ENCODE measurements around the gene HTR6.

The HTR6 gene

DNA sequence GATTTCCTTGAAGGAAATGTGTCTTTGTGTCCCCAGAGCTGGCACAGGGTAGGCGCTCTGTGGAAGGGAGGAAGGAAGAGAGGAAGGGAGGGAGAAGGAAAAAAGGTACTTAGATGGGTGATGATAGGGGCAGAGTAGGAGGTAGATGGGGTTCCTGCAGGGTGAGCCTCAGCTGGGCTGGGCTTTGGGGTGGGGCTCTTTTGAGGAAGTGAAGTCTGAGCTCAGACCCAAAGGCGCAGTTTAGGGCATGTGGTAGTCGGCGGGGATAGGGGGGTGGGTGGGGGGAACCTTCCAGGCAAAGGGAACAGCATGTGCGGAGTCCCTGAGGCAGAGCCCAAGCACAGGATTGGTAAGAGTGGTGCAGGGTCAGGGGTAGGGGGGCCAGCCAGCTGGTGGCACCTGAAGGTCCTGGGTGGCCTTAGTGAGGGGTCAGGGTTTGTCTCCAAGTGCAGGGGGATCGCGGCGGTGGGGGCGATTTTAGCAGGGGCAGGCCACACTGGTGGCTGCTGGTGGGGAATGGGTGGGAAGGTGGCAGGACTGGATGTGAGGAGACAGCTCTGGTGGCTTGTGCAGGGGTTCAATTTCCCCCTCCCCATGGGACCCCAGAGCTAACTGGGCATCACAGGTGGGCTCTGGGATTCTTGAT, 8.4 kb upstream of the HTR6 start:
- DNase-seq (ENCODE audit: low read depth in 2 of 3, low spot score in 1 of 3): no peak

DNA sequence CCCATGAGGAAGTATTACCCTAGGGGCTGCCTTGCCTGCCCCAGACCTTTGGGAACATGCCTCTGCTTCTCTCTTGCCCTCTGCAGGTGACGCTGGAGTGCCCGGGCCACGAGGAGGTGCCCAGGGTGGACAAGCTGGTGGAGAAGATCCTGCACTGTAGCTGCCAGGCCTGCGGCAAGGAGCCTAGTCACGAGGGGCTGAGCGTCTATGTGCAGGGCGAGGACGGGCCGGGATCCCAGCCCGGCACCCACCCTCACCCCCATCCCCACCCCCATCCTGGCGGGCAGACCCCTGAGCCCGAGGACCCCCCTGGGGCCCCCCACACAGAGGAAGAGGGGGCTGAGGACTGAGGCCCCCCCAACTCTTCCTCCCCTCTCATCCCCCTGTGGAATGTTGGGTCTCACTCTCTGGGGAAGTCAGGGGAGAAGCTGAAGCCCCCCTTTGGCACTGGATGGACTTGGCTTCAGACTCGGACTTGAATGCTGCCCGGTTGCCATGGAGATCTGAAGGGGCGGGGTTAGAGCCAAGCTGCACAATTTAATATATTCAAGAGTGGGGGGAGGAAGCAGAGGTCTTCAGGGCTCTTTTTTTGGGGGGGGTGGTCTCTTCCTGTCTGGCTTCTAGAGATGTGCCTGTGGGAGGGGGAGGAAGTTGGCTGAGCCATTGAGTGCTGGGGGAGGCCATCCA, 7.8 kb upstream of the HTR6 start:
- DNase-seq (ENCODE audit: low read depth in 2 of 3, low spot score in 1 of 3): no peak

DNA sequence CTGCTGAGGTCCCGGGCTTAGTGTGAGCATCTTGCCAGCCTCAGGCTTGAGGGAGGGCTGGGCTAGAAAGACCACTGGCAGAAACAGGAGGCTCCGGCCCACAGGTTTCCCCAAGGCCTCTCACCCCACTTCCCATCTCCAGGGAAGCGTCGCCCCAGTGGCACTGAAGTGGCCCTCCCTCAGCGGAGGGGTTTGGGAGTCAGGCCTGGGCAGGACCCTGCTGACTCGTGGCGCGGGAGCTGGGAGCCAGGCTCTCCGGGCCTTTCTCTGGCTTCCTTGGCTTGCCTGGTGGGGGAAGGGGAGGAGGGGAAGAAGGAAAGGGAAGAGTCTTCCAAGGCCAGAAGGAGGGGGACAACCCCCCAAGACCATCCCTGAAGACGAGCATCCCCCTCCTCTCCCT, 7.2 kb upstream of the HTR6 start:
- no peak for DNase-seq (ENCODE audit: low read depth in 2 of 3, low spot score in 1 of 3)

DNA sequence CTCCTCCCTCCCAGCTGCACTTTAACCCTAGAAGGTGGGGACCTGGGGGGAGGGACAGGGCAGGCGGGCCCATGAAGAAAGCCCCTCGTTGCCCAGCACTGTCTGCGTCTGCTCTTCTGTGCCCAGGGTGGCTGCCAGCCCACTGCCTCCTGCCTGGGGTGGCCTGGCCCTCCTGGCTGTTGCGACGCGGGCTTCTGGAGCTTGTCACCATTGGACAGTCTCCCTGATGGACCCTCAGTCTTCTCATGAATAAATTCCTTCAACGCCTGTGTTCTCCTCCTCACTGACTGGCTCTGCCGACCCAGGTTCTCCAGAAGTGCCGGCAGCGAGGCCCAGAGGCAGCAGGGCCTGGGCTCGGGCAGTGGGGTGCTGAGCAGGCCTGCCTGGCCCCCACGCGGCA, 6.5 kb upstream of the HTR6 start:
- no peak for DNase-seq (ENCODE audit: low read depth in 2 of 3, low spot score in 1 of 3)

DNA sequence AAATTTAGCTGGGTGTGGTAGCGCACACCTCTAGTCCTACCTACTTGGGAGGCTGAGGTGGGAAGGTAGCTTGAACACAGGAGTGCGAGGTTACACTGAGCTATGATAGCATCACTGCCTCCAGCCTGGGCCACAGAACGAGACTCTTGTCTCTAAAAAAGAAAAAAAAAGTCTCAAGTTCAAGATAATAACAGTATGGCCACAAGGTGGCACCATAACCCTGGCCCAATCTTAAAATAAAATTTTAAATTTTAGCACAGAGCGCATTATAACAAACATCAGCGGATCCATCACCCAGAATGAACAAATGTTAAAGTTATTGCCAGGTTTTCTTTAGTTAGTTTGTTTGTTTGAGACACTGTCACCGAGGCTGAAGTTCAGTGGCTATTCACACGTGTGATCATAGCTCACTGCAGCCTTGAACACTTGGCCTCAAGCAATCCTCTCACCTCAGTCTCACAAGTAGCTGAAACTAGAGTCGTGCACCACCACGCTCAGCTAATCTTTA, 2.9 kb upstream of the HTR6 start:
- peak in 2 of 3 donors; percentile 30 to 60 for DNase-seq (ENCODE audit: low read depth in 2 of 3, low spot score in 1 of 3)

DNA sequence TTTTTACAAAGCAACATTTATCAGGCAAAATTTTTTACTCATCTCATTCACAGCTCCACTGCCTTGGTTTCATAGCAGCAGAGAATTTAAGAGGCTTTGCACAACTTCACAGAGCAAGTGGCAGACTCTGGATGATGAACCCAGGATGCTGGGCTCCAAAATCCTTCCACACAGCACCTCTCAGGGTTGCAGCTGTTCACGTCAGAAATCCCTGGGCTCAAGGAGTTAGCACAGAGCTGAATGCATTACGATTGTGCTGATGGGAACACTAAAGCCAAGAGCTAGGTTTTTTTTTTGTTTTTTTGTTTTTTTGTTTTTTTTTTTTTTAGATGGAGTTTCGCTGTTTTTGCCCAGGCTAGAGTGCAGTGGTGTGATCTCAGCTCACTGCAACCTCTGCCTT, 2.4 kb upstream of the HTR6 start:
- no peak for DNase-seq (ENCODE audit: low read depth in 2 of 3, low spot score in 1 of 3)

DNA sequence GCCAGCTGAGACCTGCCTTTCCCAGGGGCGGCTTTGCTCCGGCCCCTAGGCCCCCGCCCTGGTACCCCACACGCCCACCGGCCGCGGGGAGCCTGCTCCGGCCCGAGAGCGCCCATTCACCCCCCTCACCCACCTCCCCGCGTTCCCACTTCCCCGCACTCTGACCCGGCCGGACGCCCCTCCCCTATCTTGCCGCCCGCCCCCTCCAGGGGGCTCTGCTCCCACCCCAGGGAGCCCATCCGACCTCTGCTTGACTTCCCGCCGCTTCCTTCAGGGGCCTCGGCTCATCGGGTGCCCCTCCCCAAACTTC, 466 bp downstream of the HTR6 start:
- DNase-seq (ENCODE audit: low read depth in 2 of 3, low spot score in 1 of 3): no peak

DNA sequence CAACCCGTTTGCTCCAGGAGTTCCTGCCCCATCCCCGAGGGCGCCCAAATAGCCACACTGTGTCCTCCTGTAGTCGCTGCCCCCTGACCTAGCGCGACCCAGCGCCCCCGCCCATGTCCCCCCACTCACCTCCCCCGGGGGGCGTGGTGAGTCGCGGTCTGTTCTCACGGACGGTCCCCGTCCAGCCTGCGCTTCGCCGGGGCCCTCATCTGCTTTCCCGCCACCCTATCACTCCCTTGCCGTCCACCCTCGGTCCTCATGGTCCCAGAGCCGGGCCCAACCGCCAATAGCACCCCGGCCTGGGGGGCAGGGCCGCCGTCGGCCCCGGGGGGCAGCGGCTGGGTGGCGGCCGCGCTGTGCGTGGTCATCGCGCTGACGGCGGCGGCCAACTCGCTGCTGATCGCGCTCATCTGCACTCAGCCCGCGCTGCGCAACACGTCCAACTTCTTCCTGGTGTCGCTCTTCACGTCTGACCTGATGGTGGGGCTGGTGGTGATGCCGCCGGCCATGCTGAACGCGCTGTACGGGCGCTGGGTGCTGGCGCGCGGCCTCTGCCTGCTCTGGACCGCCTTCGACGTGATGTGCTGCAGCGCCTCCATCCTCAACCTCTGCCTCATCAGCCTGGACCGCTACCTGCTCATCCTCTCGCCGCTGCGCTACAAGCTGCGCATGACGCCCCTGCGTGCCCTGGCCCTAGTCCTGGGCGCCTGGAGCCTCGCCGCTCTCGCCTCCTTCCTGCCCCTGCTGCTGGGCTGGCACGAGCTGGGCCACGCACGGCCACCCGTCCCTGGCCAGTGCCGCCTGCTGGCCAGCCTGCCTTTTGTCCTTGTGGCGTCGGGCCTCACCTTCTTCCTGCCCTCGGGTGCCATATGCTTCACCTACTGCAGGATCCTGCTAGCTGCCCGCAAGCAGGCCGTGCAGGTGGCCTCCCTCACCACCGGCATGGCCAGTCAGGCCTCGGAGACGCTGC, 1.1 kb downstream of the HTR6 start:
- no peak for DNase-seq (ENCODE audit: low read depth in 2 of 3, low spot score in 1 of 3)

DNA sequence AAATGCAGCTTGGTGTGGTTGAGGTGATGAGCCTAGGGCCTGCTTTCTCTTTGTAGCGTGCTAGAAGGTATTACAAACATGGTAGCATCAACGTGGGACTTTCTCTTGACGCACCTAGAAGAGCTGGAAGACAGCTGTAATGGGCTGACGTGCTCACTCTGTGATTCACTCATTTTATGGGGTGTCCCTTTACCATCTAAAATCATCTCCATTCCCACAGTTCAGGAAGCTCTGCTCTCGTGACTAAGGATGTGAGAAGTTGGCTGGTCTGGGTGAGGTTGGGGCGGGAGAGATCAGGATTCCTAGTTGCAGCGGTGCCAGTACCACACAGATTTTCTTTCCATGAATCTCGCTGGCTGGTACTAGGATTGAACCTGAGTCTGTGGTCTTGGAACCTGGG, 4.2 kb downstream of the HTR6 start:
- no peak for DNase-seq (ENCODE audit: low read depth in 2 of 3, low spot score in 1 of 3)

DNA sequence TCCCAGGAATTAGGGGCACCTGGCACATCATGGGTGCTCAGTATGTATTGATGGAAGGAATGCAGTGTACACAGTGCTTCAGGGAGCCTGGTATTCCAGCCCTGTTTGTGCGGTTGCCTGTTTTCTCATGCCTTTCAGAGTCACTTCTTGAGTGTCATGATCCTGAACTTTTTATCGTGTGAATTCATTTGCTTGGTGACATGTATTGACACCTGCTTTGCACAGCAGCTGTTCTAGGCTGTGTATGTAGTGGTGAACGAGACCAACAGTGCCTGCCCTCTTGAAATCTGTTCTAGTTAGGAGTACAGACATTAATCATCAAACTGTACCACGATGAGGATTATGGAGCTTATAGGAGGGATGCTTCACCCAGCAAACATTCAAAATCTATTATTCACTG, 6.1 kb downstream of the HTR6 start:
- no peak for DNase-seq (ENCODE audit: low read depth in 2 of 3, low spot score in 1 of 3)

DNA sequence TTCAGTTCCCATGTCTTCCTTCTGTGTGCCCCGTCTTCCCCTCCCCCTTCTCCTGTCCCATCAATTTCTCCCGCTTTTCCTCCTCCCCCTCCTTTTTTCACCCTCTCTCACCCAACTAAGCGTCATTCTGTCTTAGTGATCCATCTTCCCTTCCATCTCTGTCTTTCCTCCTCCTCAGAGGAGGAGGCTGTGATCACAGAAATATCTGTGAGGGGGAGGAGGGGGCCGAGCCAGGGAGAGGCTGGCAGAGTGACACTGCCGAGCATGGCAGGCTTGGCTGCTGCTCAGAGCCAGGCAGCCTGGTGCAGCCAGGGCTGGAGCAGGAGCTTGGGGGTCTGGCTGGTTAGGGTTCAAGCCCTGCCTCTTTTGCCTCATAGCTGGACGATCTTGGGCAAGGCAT, 7.6 kb downstream of the HTR6 start:
- DNase-seq (ENCODE audit: low read depth in 2 of 3, low spot score in 1 of 3): no peak

DNA sequence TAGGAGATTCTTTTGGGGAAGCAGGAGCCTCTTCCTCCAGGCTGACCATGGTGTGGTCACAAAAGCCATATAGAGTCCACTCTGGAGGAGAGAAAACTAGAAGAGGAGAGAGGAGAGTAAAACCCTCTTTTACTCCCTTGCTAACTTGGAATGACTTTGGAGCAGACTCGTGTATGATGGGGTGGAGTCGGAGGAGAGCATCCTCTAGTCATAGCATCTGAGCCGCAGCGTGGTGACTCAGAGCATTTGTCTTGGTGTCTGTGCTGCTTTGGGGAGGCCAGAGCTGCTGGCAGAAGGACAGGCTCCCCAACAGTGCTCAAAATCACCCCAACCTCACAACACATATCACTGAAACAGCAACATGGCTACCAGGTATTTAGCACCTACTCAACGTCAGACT, 11.1 kb downstream of the HTR6 start:
- no peak for DNase-seq (ENCODE audit: low read depth in 2 of 3, low spot score in 1 of 3)

DNA sequence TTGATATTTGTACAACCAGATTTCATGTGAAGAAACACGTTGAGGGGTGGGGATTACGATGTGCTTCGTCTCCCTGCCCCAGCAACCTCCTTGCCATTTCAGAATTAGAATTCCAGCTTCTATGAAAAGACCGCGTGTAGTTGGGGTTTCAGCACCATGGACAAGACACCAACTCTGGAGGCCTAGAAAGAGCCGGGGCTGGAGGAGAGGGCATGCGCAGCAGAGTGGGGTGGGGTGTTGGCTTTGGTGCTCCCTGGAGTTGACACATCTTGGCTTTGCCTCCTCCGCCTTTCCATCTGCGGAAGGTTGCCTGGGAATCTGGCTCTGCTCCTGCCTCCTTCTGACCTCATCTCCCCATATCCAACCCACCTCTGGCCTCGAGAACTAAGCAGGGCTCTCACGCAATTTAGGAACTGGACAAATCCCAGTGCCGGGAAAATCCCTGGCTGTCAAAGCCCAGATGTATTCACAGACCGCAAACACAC, 11.8 kb downstream of the HTR6 start:
- DNase-seq (ENCODE audit: low read depth in 2 of 3, low spot score in 1 of 3): no peak

DNA sequence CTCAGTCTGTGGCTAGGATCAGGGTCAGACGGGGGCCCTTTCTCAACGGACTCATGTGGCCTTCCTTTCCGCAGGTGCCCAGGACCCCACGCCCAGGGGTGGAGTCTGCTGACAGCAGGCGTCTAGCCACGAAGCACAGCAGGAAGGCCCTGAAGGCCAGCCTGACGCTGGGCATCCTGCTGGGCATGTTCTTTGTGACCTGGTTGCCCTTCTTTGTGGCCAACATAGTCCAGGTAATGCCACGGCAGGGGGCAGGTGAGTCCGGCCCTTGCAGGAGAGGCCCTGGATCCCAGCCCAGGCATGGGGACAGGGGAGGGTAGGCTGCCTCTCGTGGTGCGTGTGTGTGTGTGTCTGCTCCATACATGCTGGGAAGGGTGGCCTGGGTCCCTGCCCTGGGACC, 13.8 kb downstream of the HTR6 start:
- no peak for DNase-seq (ENCODE audit: low read depth in 2 of 3, low spot score in 1 of 3)

DNA sequence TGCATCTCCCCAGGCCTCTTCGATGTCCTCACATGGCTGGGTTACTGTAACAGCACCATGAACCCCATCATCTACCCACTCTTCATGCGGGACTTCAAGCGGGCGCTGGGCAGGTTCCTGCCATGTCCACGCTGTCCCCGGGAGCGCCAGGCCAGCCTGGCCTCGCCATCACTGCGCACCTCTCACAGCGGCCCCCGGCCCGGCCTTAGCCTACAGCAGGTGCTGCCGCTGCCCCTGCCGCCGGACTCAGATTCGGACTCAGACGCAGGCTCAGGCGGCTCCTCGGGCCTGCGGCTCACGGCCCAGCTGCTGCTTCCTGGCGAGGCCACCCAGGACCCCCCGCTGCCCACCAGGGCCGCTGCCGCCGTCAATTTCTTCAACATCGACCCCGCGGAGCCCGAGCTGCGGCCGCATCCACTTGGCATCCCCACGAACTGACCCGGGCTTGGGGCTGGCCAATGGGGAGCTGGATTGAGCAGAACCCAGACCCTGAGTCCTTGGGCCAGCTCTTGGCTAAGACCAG, 14.3 kb downstream of the HTR6 start:
- DNase-seq (ENCODE audit: low read depth in 2 of 3, low spot score in 1 of 3): no peak

DNA sequence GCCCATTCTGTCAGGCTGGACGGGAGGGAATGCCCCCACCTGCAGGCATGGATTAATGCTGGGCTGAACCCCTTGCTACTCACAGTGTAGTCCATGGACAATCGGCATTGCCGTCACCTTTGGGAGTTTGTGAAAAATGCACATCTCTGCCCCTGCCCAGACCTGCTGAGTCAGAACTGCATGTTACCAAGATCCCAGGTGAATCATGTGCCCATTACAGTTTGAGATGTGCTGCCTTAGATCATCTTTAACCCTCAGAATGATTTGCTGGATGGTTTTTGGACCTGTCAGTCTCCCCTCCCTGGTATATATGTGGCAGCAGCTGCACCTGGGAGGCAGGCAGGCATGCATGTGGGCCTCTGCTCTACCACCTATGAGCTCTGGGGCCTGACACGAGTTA, 15.0 kb downstream of the HTR6 start:
- DNase-seq (ENCODE audit: low read depth in 2 of 3, low spot score in 1 of 3): no peak

DNA sequence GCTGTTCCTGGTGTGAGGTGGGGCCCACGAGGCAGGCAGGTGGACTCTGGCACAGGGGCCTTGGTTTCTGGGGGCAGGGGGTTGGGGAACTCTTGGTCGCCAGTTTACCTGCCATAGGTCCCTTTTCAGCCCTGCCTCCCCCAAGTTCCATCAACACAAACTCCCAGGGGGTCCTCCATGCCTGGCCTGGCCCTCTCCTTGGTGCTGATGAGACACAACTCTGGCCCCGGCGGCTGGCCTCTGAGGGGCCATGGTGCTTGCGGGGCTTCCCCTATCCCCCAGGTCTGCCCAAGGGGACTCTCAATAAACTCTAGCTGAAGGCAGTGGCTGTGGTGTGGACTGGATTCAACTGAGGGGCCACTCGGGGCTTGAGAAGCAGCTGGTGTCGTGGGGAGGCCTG, 16.0 kb downstream of the HTR6 start:
- no peak for DNase-seq (ENCODE audit: low read depth in 2 of 3, low spot score in 1 of 3)

DNA sequence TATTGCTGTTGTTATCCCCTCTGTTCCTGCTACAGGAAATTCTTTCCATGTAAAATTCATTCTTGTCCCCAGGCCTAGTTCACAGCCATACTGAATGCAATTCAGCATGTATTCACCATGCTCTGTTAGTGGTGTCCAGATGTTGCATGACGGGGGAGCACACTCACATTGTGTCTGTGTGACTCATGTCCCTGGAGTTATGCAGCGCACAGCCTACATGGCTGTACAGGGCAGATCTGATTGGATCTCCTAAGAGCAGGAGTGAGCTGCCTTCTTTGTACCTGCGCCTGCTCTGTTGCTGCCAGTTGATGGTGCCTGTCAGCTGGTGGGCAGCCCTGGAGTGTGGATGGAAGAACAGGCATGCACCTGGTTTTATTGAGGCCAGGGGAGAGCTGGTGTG, 17.6 kb downstream of the HTR6 start:
- no peak for DNase-seq (ENCODE audit: low read depth in 2 of 3, low spot score in 1 of 3)

DNA sequence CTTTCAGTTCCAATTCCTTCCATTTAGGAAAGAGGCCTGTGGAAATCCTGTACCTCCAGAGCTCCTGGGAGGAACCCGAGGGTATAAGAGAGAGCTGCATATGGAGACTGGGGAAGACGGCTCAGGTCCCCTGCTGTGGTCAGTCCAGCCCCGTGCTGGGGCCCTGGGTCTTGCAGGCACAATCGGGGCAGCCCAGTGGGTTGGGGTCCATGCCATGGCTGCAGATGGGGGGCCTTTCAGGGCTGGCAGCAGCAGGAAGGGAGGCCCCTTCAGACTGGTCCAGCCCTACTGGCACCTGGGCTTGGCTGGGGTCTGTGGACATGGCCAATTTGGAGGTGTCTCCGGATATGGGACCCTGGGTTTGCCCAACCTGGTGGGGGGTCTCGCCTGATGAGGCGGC, 18.2 kb downstream of the HTR6 start:
- DNase-seq (ENCODE audit: low read depth in 2 of 3, low spot score in 1 of 3): no peak

DNA sequence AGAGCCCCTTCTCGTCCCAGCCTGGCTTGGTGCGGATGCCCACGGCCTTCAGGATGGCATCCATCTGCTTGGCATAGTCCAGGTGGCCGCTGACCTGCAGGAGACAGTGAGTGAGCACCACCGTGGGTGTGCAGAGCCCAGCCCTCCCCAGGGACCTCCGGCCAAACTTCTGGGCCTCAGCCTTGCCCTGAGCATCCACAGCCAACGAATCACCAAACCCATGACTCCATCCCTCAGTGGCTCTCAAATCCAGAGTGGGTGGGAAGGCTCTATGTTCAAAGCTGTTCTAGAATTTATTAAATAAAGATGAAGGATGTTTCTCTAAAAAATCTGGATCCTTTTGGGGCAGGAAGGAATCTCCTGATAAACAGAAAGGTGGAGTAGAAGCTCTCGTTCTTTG, 18.7 kb downstream of the HTR6 start:
- no peak for DNase-seq (ENCODE audit: low read depth in 2 of 3, low spot score in 1 of 3)

DNA sequence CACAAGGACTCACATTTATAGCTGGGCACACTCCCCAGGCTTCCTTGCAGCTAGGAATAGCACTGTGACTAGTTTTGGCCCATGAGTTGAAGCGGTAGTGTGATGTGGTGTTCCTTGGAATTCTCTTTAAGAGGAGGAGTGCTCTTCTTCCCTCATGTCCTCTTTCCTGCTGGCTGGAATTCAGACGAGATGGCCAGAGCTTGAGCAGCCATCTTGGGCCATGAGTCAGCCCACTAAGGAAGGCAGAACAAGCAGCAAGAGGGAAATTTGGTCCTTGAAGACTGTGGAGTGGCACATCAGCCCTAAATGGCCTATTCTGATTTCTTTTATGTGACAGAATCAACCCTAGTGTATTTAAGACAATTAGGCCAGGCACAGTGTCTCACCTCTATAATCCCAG, 20.0 kb downstream of the HTR6 start:
- no peak for DNase-seq (ENCODE audit: low read depth in 2 of 3, low spot score in 1 of 3)

DNA sequence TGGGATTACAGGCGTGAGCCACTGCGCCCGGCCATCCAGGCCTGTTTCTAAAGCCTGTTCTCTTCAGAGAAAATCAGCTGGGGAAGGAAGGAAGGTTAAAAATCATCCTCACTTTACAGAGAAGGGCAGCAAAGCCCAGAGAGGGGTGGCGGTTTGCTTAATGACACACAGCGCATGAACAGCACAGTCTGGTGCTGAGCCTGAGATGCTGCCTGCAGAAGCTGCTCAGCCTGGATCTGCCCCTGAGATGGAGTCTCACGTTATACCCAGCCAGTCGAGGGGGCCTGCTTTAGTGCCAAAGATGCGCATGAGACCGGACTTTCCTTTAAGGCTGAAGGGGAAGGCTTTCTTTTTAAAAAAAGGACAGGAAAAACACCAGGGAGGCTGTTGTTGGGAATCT, 21.3 kb downstream of the HTR6 start:
- no peak for DNase-seq (ENCODE audit: low read depth in 2 of 3, low spot score in 1 of 3)

All from stimulated activated CD4-positive, alpha-beta T cell treated with anti-CD3 and anti-CD28 coated beads, Interleukin-12 subunit alpha, Interleukin-12 subunit beta, amount 100 ng/mL, for 48 hours (primary cell).